GM19035 (cell line): Measurements from ENCODE around the gene ZBTB16.

Experiments
- ATAC-seq: cut with Tn5 transposase; IDR thresholded peaks from one replicate; pipeline ENCODE4 v1.9.1; 2021; ENCODE audit not compliant: unreplicated experiment

Gene ZBTB16

DNA sequence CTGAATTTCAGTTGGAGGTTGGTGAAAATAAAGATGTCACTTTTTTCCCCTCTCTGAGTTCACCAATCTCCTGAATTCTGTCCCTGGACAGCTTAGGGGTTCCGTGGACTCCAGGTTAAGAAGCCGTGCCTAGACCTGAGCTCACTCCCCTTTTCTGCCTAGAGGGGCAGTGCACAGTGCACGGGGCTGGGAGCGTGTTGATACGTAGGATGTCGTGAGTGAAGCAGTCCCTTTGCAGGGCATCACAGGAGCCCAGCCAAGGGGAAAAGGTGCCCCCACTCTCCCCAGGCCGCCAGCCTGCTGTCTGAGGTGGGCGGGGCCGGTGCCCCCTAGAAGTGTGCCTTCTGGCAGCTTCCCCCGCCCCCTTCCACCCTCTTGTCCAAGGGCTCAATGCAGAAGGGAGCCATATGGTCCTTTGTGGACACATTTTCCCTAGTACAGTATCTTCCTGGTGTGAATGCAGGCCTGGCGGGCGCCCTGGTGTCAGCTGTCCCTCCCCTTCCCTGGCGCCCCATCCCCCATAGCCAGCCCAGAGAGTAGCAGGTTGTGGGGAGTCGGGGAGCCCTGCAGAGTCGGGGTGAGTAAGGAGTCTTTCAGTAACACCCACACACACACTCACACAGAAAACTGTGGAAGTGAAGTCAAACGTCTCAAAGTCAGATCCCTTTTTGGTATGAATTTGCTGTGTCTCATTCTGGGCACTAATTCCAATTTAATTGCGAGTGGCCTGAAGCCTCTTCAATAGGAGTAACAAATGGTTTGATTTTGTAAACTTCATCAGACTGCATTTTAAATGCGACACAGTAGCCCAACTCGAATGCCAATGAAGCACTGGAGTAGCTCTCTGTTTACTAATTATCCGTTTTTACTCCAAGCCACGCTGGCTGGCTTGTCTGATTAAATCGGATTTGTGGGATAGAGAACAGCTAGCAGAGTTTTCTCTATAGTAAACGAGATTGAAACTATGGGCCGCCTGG, 169.2 kb downstream of the ZBTB16 start:
- ATAC-seq = no peak

GRCh38 chr11:114230031-114230704, 170.7 kb downstream of the ZBTB16 start:
- no peak for ATAC-seq

DNA sequence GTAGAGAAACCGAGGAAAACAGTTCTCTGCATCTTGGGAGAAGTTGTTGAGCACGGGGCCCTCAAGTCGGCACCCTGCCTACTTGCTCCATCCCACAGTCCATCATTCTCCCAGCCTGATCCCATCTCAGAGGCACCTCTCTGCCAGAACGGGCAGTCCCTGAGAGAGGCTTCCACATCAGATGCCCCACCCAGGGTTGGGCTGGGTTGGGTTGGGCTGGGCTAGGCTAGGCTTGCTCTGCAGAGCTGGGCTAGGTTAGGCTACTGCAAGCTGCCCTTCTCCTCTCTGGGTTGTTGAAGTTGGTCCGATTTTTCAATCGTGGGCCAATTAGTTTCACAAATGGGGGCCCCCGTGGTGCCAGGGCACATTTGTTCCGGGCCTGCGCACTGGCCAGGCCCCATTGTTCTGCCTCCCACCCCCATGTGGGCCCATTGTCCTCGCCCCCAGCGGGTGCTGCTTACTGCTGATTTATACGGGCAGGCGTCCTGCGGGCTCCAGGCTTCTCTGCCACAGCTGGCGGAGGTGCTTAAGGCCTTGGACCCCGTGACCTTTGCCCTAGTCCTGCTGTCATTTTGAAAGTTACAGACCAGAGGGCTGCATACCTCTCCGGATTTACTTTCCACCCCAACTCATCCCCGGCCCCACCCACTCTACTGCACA, 173.0 kb downstream of the ZBTB16 start:
- no peak for ATAC-seq

DNA sequence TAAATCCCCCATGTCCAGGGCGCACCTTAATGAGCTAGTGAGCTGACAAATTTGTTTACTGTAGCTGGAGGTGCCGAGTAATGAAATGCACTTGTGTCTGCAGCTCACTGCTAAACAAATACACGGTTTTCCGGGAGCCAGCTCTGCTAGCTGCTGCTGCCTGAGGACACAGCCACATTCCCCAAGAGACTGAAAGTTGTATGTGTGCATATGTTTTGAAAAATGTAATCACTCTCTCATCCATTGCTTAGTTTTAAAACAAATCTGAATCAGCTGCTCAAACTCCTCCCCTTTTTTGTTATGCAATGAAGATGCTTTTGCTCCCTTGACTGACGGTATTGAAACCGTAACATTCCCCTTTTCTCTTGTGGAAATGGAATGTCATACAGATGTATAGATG, 174.2 kb downstream of the ZBTB16 start:
- no peak for ATAC-seq

GRCh38 chr11:114236829-114237228, 177.3 kb downstream of the ZBTB16 start:
- ATAC-seq = no peak

- no peak for ATAC-seq
Measured at GRCh38 chr11:114237321-114238280, 178.1 kb downstream of the ZBTB16 start.

DNA sequence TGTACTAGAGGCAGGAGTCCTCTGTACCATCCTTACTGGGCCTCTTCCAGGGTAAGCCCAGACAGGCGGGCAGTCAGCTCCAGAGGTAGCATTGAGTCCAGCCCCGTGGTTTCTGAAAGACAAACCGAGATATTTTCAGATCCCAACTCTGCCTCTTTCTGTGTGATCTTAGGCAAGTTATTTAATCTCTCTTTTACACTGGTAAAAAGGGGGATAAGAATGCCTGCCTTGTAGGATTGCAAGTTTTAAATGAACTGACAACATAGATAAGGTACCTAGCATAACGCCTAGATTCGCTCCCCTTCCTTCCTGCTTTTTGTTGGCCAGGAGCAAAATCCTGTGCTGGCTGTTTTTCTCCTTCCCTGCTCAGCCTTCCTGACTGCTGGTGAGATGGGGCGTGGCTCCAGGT, 180.2 kb downstream of the ZBTB16 start:
- ATAC-seq = no peak

- no peak for ATAC-seq
Measured at GRCh38 chr11:114242032-114242431, 182.5 kb downstream of the ZBTB16 start.

GRCh38 chr11:114243461-114244372, 184.2 kb downstream of the ZBTB16 start:
- ATAC-seq = no peak

- ATAC-seq = no peak
Measured at GRCh38 chr11:114244726-114245394, 185.3 kb downstream of the ZBTB16 start.

GRCh38 chr11:114246321-114247069, 187.0 kb downstream of the ZBTB16 start:
- ATAC-seq = no peak

DNA sequence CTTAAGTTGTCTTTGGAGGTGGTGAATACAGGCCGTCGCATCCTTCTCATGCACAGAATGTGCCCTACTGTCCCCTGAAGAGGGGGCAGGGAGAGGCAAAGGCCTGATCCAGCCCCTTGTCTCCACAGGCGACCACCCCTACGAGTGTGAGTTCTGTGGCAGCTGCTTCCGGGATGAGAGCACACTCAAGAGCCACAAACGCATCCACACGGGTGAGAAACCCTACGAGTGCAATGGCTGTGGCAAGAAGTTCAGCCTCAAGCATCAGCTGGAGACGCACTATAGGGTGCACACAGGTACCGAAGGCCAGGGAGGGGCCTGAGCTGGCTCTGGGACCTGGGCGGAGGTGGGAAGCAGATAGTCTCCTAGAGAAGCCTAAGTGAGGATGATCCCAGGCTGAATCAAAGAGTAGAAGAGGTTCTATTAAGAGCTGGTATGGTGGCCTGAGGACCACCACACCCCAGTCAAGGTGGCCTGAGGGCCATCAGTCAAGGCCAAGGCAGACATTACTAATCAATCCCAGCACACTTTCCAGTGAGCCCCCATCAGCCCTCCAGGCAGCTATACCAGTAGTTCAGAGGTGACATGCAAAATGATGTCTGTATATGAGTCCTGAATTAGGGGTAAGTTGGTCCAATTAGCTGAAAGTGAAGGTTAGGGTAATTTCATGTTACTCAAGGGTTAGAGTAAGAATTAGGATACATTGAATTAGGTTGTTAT, 187.7 kb downstream of the ZBTB16 start:
- no peak for ATAC-seq

- ATAC-seq = no peak
Measured at GRCh38 chr11:114250180-114250579, 190.7 kb downstream of the ZBTB16 start.

GRCh38 chr11:114250993-114251814, 191.7 kb downstream of the ZBTB16 start:
- ATAC-seq = no peak

DNA sequence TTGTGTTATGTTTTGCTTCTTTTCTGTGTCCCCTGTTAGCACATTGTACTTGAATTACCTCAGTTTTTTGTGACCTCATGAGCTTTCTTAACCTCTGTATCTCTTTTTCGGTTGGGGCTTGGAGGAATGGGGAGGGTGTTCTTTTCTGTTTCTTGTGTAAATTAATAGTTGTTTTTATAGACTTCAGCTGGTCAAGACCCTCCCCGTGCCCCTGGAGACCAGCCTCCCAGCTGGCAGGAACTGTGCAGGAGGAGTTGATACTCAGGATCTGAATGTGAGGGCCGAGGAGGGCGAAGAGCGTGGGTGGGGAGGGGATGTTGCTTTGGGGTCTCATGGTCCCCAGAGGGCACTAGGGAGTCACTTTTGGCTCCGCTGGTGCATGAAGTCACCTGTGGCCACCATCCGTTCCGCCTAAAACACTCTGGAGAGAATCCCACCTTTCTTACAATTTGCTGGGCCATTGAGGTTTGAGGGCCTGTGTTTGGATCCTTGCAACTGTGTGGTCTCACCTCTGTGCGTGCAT, 192.4 kb downstream of the ZBTB16 start:
- ATAC-seq = no peak

DNA sequence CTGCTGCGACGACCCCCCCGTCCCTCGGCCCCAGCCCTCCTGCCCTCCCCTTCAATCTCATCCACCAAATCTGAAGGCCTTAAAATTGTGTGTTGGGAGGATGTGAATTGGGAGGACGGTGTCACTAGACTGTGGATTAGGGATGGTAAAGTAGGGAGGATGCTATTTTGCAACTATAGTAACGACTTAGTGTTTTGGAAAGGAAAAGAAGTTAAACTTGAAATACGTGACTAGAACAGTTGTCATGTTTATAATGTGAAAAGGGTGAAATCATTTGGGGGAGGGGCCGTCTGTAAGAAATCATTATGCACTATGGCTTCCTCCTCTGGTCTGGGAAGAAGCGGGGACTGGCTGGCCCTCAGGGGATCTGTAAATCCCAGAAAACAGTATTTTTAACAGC, 193.3 kb downstream of the ZBTB16 start:
- no peak for ATAC-seq
